ENCODE measurements around the gene TPST1. TPM values are rescaled to one million over a fixed set of nuclear protein-coding genes. Genes with fewer than 3 reads are reported as not detected.

Gene TPST1
- 75.7 TPM for total RNA-seq

GRCh38 chr7:66204822-66205740 is at the start of gene TPST1:
Gene TPST1 (plus strand): TSS chr7:66205334. CDS start chr7:66240426, 35,092 bp downstream.

Small RNA genes lying within 50 kb of the gene (small RNA-seq; reads per million reads assigned to genes)
- not detected for gene RNU6-313P (ENCODE audit: low replicate concordance)

Other genes with a start within 250 kb of the TPST1 start
- gene GUSB, start 223.1 kb upstream of the TPST1 start, total RNA-seq: 25.0 TPM
- gene ASL, start 129.5 kb upstream of the TPST1 start, total RNA-seq: 6.3 TPM
- gene CRCP, start 90.5 kb upstream of the TPST1 start, total RNA-seq: 54.5 TPM